NCI-H2227 (cell line): ENCODE measurements around the gene SYT7.

Experiments used
- DNase-seq: peaks from one replicate; lab custom pipeline; 2025; ENCODE audit not compliant: unreplicated experiment; lab: John Stamatoyannopoulos, UW

The SYT7 gene

DNA sequence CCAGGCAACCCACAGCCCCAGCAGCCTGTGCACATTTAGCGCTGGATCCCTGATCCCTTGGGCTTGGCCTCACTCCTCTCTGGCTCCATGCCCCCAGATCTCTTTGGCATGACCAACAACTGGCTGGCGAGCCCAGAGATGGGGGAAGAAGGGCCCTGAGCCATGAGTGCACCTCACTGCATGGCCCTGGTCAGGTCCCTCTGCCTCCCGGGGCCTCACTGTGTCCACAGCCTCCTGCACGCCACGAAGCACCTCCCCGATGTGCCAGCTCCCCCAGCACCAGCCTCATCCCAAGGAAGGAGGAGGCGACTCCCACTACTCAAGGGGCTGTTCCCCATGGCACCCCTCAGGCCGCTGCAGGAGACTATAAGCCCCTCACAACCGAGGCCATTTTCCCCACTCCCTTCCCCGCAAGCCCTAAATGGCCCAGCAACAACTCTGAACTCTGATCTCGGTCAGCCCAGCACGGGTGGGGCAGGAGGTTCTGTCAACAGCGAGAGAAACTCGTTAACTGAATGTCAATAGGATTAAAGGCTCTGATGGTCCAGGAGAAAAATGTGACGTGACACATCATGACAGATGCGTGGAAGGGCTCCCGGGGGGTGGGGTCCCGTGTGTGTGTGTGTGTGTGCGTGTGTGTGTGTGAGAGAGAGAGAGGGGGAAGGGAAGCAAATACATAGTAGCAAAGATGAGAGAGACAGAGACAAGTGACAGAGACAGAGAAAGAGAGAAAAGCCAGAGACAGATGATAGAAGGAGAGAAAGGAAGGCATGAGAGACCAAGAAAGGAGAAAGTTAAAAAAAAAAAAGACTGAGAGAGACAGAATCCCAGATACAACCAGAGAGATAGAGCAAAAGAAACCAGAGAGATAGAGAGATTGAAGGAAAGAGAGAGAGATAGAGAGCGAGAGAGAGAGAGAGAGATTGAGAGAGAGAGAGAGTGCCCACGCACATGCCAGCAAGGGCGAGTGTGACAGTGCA lies 28.4 kb upstream of the SYT7 start:
- no peak for DNase-seq

DNA sequence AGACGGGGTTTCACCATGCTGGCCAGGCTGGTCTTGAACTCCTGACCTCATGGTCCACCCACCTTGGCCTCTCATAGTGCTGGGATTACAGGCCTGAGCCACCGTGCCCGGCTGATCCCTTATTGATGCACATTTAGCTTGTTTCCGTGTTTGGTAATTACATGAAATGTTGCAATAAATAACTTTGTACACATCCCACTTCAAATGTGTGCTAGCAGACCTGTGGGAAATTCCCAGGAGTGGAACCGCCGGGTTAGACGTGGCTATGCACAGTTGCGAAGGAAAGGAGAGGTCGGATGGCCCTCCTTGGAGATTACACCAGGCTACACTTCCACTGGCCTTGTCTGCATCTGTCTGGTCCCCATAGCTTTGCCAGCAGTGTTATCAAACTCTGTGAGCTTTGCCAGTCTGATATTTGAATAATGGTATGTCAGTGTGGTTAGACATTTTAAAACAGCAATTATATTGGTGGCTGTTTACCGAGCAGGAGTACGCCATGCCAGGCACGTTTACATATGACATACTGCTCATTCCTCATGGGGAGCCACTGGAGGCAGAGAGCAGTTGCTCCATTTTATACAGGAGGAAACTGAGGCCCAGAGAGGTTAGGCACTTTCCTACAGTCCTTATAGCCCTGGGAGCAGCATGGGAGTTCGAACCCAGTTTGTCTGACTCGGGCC lies 27.2 kb upstream of the SYT7 start:
- DNase-seq = no peak

DNA sequence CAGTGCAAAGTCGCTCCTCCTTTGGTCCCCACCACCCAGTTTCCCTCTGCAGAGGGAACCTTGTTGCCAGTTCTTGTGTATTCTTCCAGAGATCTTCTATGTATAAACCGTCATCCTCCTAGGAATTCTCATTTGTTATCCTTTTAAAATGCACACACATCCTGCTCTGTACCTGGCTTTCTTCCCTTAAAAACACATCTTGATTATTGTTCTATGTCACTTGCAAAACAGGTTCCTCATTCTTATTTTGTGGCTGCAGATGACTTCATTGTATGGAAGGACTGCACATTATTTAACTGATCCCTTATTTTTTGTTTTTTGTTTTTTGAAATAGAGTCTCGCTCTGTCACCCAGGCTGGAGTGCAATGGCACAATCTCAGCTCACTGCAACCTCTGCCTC lies 26.6 kb upstream of the SYT7 start:
- no peak for DNase-seq

DNA sequence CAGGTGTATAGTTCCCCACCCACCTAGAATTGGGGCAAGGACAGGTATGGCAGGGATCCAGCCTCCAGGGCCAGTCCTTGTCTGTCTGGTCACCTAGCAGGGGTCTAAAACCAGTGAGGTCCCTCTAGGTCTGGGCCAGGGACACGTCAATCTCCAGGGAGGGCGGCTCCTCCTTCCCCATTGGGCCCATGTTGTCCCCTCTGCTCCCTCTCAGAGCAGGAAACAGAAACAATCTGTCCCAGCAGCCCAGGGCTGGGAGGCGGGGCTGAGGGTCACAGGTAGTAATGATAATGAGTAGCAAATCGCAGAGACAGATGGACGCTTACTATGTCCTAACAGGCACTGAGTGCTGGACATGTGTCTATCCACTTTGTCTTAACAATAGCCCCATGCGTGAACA lies 22.8 kb upstream of the SYT7 start:
- DNase-seq = no peak

DNA sequence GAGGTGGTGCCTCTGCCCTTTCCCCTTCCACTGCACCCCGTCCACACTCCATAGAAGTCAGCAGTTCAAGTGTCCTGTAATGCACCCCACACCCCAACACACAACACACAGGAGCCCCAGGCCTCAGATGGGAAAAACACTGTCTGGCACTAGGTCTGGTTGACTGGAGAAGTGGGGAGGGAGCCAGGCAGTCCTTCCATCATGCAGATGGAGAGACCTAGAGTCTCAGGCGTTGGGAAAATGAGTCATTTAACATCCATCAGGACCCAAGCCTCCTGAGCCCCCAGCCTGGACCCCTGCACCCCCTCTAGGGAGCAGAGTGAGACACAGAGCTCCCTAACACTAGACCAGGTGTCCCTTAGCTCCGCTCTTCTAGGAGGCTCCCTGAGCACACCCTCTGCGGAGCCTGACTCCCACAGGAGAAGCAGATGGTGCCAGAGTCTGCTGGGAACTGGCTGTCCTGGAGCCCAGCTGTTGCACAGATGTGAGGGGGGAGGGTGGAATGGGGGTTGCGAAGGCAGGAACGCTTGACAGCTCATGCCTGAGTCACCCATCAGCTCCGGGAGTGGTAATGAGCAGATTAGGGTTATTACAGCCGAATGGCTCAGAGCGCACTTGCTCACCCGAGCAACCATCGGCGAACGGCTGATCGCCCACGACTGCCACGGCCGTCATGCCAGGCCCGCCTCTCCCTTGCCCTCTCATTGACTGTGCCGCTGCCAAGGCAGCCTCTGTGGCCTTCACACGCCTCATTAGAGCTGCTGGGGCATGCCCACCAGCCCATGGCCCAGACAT lies 22.1 kb upstream of the SYT7 start:
- DNase-seq = peak; percentile 70

DNA sequence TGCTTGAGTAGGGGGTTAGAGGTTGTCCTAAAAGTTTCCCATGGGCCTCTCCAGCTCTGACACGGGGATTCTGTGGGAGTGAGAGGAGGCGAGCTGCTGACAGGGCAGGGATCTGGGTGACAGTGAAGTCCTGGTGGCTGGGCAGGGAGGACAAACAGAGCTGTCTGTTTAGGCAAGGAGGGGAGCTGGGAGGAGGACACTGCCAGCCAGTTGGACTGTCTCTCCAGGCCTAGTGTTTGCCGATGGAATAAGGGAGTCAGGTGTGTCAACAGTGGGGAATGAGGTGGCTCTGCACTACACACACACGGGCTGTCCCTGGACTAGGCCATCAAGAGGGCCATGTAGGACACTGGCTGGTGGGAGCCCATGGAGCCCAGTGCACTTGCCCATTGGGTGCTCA lies 20.6 kb upstream of the SYT7 start:
- DNase-seq = no peak

DNA sequence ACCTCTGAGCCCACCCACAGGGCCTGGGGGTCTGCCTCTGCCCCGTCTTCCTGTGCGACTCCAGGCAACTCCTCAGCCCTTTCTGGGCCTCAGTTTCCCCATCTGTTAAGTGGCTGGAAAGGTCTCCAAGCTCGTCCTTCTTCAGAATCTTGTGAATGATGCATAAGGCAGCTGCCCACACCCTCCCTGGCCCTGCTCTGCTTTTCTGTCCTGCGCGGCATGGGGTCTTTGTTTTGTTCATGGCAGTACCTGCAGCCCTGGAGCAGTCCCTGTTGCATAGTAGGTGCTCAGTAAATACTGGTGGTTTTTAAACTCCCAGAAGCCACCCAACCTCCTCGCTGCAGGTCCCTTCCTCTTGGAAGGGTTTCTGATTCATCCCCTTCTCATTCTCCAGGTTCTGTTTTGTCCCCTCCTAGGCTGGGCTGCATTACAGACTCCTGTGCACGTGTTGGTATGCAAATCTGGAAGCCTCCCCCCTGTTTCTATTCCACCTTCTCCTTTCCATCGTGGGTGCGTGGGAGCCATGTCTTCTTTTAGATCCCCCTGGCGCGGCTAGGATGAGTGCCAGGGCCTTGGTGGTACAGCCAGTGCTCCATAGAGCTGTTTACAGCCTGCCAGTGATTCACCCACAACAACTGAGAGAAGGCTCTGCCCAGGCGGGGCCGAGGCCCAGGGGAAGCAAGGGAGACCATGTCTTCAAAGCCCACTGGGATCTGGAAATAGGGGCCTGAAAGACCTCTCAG lies 19.3 kb upstream of the SYT7 start:
- DNase-seq = no peak

DNA sequence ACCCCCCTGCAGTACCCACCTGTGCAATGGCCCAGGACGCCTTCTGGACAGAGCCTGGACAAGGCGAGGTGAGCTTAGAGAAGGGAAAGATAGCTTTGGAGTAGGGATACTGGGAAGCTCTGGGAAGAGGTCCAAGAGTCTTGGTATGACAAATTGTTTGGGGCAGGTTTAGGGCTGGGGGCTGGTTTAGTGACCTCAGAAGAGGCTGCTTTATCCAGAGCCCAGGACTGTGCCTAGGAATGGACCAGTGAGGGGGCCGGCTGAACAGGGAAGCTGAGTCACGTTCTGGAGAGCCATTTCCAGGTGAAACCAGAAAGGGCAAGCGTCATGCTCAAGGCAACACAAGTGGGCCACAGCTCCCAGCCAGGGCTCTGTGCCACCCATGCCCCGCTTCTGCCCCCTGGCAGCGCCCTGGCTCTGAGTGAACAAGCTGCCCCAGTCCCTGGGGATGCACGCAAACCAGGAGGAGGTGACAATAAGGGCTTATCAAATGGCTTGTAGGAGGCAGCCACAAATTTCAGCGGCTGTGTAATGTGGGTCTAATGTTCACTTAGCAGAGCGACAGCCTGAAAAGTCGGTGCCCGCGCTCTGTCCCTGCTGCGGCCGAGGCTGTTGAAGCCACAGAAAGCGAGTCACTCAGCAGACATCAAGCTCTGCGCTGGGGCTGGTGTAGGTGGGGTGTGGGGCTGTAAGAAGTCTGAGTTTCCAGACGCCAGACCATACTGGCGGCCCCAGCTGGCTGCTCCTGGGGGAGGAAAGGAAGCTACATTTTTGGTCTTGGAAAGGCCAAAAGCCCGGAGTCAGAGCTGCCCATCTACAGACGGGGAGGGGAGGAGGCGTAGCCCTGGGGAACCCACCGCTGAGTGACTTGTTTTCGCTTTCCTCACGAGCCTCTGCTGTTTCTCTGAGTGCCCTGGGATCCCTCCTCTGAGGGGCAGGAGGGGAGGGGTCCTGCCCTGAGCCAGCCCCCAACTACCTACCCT lies 18.3 kb upstream of the SYT7 start:
- DNase-seq = peak; percentile 34

DNA sequence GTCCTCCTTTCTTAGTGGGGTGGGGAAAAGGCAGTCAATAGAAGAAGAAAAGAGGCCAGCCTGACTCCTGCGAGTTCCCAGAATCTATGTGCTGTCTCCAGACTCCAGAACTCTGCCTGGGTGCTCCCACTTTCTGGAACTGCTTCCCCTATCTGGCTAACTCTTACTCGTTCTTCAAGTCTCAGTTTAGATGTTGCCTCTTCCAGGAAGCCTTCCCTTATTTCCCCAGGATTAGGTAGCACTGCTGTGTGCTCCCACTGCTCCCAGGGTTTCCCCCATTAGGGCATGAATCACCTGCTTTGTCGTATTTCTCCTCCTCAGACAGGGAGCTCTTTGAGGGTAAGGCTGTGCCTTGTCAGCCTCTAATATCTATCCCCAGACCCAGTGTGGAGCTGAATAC lies 17.5 kb upstream of the SYT7 start:
- DNase-seq = no peak

DNA sequence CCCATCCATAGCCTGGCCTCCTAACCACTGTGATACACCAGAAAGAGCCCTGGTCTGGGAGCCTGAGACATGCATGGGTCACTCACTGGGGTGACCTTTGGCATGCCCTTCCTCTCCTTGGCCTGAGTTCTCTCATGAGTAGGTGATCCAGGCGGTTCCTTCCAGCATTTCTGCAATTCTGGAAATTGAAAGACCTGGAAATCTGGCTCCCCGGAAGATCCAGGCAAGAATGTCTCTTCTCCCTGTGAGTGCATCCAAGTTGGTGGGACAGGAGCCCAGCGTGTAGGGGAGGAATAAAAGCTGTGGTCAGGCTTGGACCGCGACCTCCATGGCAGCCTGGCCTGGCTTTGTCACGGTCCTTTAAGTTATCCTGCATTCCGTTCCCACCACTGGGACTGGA lies 16.1 kb upstream of the SYT7 start:
- DNase-seq = no peak

DNA sequence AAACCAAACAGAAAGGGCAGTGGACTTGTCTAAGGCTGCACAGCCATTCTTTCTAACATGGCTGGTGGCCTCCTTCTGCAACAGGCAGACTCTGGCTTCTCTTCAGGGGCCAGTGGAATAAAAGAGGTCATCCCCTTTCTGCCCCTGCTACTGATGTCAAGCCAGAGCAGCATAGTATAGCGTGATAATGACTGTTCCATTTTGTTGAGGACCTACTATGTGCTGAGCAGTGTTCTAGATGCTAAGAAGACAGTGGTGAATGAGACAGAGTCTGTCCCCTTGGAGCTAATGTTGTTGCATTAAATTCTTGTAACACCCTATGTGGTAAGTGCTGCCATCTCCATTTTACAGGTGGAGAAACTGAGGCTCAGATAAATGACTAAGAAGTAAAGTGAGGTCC lies 15.7 kb upstream of the SYT7 start:
- no peak for DNase-seq

DNA sequence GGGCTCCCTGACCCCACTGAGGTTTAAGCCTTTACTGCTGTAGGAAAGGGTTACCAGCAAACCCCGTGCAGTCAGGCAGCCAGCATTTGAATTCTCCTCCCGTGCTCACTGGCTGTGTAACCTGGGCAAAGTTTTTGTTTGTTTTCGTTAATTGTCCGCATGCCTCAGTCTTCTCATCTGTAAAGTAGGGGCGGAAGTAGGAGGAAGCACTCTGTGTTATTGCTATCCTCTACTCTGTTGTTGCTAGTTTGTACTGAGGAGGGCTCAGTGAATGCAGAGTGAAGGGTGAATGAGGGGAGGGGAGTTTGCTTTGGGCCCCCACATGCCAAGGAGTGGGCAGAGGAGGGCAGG lies 14.0 kb upstream of the SYT7 start:
- DNase-seq = no peak

DNA sequence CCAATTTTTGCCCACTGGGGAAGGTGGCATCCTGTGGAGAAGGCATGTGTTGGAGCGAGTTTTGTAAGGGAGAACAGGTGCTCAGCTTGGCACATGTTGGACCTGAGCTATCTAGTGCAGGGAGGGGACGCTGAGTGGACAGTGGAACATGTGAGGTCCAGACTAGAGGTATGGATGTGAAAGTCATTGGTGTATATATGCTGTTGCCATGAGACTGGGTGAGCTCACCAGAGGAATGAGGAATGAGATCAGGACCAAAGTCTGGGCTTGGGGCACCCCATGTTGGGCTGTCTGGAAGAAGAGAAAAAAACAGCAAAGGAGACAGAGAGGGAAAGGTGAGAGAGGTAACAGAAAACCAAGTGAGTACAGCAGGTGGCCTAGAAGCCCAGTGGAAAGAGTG lies 12.3 kb upstream of the SYT7 start:
- no peak for DNase-seq

DNA sequence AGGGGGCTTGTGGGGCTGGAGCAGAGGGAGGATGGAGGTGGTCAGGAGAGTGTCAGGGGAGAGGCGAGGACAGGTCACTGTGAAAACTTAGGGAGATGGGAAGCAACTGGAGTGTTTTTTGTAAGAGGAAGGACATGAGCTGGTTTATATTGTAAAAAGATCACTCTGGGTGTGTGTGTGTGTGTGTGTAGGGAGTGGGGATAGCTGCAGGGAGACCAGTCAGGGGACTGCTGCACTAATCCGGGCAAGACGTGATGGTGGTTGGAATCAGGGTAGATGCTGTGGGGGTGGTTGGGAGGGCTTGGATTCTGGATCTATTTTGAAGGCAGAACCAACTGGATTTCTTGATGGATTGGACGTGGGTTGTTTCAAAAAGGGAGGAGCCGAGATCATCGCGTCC lies 11.3 kb upstream of the SYT7 start:
- no peak for DNase-seq

DNA sequence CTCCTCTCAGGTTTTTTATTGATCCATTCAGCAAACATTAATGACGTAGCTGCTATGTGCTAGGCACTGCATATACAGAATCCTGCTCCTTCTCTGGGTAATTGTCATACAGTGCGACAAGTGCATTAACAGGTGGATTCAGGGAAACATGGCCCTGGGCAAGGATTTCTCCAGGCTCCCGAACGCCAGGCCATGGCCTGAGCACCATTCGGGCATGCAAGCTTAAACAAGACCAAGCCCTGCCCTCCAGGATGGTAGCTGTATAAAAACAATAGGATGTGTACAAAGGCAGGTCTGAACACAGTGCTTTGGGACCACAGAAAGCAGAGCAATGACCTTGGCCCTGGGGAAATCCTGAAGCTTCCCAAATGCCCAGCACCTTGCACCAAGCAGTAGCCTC lies 9.1 kb upstream of the SYT7 start:
- DNase-seq = no peak

DNA sequence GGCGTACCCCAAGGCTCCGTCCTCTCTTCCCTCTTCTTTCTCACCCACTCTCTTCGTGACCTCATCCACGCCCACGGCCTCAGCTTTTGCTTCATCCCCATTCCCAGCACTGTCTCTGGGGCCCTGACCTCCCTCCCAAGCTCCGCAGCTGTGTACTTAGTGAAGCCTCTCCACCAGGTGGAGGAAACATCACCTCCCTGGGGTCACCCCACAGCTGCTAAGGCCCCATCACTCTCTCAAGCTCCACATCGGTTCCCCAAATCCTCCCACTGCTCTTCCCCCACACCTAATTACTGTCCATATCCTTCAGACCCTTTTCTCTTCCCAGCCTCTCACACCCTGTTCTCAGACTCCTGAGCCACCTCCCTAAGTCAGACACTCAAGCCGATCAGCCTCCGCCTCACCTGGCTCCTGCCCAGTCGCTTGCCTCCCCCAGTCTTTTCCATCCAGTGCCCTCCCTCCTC lies 7.9 kb upstream of the SYT7 start:
- DNase-seq = no peak

DNA sequence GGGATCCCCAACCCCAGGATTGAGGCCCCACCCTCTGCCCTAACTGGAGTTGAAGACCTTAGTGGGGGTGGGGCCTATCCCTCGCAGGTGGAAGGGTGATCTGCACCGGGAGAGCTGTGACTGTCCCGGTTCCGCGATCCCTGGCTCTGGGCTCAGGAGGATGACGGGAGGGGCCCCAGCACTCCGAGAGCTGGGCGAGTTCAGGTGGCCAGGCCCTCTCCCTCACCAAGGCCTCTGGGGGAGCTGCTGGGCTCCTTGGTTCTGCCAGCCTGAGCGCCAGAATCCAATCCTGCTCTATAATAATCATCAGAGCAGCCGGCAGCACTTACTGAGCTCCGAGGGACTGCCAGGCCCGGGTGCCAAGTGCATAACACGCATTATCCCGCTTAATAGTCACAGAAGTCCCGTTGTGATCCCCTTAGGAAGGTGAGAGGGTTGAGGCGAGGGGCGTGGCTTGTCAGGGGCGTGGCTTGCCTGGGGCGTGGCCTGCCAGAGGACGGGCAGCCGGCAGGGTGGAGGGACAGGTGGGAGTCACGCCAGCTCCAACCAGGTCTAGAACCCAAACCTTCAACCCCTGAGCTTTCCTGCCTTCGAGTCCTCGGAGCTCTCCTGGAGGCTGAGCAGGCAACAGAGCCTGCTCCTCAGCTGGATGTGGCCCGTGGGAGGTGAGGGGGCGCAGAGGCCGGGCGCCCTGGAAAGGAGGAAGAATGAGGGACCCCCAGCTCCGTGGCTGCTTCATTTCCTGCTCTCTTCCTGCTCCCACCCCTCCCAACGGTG lies 7.3 kb upstream of the SYT7 start:
- DNase-seq = peak; percentile 69

DNA sequence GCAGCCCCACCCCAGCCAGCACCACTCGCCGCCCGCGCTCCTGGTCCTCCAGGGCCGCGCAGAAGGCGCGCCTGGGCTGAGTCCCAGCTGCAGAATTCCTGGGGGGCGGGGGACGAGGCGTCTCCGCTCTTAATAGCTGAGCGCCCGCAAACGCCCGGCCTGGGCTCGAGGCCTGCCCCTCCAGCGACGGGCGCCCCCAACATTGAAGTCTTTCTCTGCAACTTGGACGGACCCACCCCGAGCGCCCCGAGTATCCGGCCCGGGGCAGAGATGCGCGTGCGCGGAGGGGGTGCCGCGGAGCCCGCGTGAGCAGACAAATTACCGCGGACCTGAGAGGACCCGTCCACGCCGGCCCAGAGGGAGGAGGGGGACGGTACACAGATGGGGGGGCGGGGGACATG lies 6.7 kb upstream of the SYT7 start:
- peak; percentile 76 for DNase-seq
